H9 (cell line): ENCODE data around the gene GSTO2. TPM values are rescaled to one million over a fixed set of nuclear protein-coding genes. Genes with fewer than 3 reads are reported as not detected.

Experiments used
- DNase-seq: peaks from one replicate; pipeline ENCODE4 v3.0.0-alpha.2; 2017
- H2AFZ ChIP-seq: one replicate; pipeline ENCODE4 v1.6.1; 2013; ENCODE audit warnings: mild to moderate bottlenecking, low read length, control low read depth, moderate library complexity
- H2AK5ac ChIP-seq: 2 replicates; pipeline ENCODE4 v1.6.1; 2013; ENCODE audit warnings: low read length, control low read depth, mixed read lengths; ENCODE audit not compliant: insufficient read length
- H2BK120ac ChIP-seq: one replicate; pipeline ENCODE4 v1.6.1; 2013; ENCODE audit warnings: low read depth, mild to moderate bottlenecking, low read length, control low read depth, inconsistent platforms; ENCODE audit not compliant: poor library complexity, severe bottlenecking
- H2BK12ac ChIP-seq: 2 replicates; pipeline ENCODE4 v1.6.1; 2013; ENCODE audit warnings: low read length, control low read depth, mixed read lengths, low read depth; ENCODE audit not compliant: insufficient read length
- H2BK15ac ChIP-seq: 2 replicates; pipeline ENCODE4 v1.6.1; 2013; ENCODE audit warnings: low read depth, low read length, control low read depth
- H2BK20ac ChIP-seq: one replicate; pipeline ENCODE4 v1.6.1; 2013; ENCODE audit warnings: low read depth, mild to moderate bottlenecking, low read length, control low read depth, inconsistent platforms; ENCODE audit not compliant: poor library complexity, severe bottlenecking
- H2BK5ac ChIP-seq: 2 replicates; pipeline ENCODE4 v1.6.1; 2013; ENCODE audit warnings: low read length, control low read depth, mixed read lengths; ENCODE audit not compliant: insufficient read length
- H3K14ac ChIP-seq: 2 replicates; pipeline ENCODE4 v1.6.1; 2013; ENCODE audit warnings: low read length, control low read depth; ENCODE audit not compliant: insufficient read depth
- H3K18ac ChIP-seq: 2 replicates; pipeline ENCODE4 v1.6.1; 2013; ENCODE audit warnings: low read depth, mild to moderate bottlenecking, mixed read lengths, low read length, control low read depth; ENCODE audit not compliant: insufficient read length
- H3K23ac ChIP-seq: 2 replicates; pipeline ENCODE4 v1.6.1; 2013; ENCODE audit warnings: low read length, control low read depth, mixed read lengths, low read depth; ENCODE audit not compliant: insufficient read length
- H3K23me2 ChIP-seq: 2 replicates; pipeline ENCODE4 v1.6.1; 2013; ENCODE audit warnings: low read depth, mild to moderate bottlenecking, mixed read lengths, low read length, control low read depth; ENCODE audit not compliant: insufficient read length, poor library complexity, severe bottlenecking
- H3K27ac ChIP-seq: 2 replicates; pipeline ENCODE4 v1.5.1; 2013; ENCODE audit warnings: low read length, control low read depth, mixed read lengths, low read depth; ENCODE audit not compliant: insufficient read length
- H3K27me3 ChIP-seq: 2 replicates; pipeline ENCODE4 v1.6.1; 2013; ENCODE audit warnings: low read length, control low read depth, inconsistent platforms; ENCODE audit not compliant: insufficient read depth
- H3K4ac ChIP-seq: 2 replicates; pipeline ENCODE4 v1.6.1; 2013; ENCODE audit warnings: low read depth, mild to moderate bottlenecking, control low read depth, inconsistent platforms, low read length, moderate library complexity
- H3K4me1 ChIP-seq: 2 replicates; pipeline ENCODE4 v1.6.1; 2013; ENCODE audit warnings: low read length, control low read depth, inconsistent platforms; ENCODE audit not compliant: insufficient read depth
- H3K4me2 ChIP-seq: 2 replicates; pipeline ENCODE4 v1.6.1; 2013; ENCODE audit warnings: low read length, control low read depth, mixed read lengths; ENCODE audit not compliant: insufficient read length, insufficient read depth
- H3K56ac ChIP-seq: 2 replicates; pipeline ENCODE4 v1.6.1; 2013; ENCODE audit warnings: low read depth, mild to moderate bottlenecking, mixed read lengths, low read length, control low read depth; ENCODE audit not compliant: insufficient read length
- H3K79me1 ChIP-seq: 2 replicates; pipeline ENCODE4 v1.6.1; 2013; ENCODE audit warnings: low read depth, mild to moderate bottlenecking, moderate library complexity, low read length, control low read depth, inconsistent platforms; ENCODE audit not compliant: insufficient read depth, poor library complexity, severe bottlenecking
- H3K79me2 ChIP-seq: 2 replicates; pipeline ENCODE4 v1.6.1; 2013; ENCODE audit warnings: low read length, control low read depth, inconsistent platforms; ENCODE audit not compliant: insufficient read depth
- H3K9ac ChIP-seq: 2 replicates; pipeline ENCODE4 v1.6.1; 2013; ENCODE audit warnings: low read length, control low read depth, mixed read lengths; ENCODE audit not compliant: insufficient read length; ENCODE audit errors: extremely low read depth
- H3K9me3 ChIP-seq: one replicate; pipeline ENCODE4 v1.6.1; 2013; ENCODE audit warnings: low read depth, low read length, inconsistent platforms; ENCODE audit not compliant: control insufficient read depth
- H3T11ph ChIP-seq: one replicate; pipeline ENCODE4 v1.6.1; 2013; ENCODE audit warnings: mild to moderate bottlenecking, low read length, control low read depth, inconsistent platforms
- H4K20me1 ChIP-seq: one replicate; pipeline ENCODE4 v1.6.1; 2013; ENCODE audit not compliant: control insufficient read depth, insufficient read length, insufficient read depth
- H4K5ac ChIP-seq: 2 replicates; pipeline ENCODE4 v1.6.1; 2013; ENCODE audit warnings: low read depth, mild to moderate bottlenecking, mixed read lengths, low read length, control low read depth; ENCODE audit not compliant: insufficient read length
- H4K8ac ChIP-seq: replicated peaks from 2 replicates; pipeline ENCODE4 v1.6.1; 2013; ENCODE audit warnings: low read length, control low read depth, mixed read lengths, low read depth; ENCODE audit not compliant: insufficient read length
- H4K91ac ChIP-seq: 2 replicates; pipeline ENCODE4 v1.6.1; 2013; ENCODE audit warnings: low read depth, mild to moderate bottlenecking, moderate library complexity, mixed read lengths, low read length, control low read depth; ENCODE audit not compliant: insufficient read length
- H3K27ac Mint-ChIP-seq, 3 experiments: 2 replicates in 2 of 3; 3 replicates in 1 of 3; pipeline ENCODE4 v1.8.0; 2020 to 2021; ENCODE audit warnings: mixed read lengths in 3 of 3, mild to moderate bottlenecking in 1 of 3, moderate library complexity in 1 of 3
- H3K27me3 Mint-ChIP-seq: 2 replicates; pipeline ENCODE4 v1.8.0; 2021; ENCODE audit warnings: low read depth, mild to moderate bottlenecking, moderate library complexity, mixed read lengths
- H3K36me3 Mint-ChIP-seq, 3 experiments: 2 replicates in 2 of 3; 3 replicates in 1 of 3; pipeline ENCODE4 v1.8.0; 2020 to 2021; ENCODE audit warnings: low read depth in 3 of 3, mixed read lengths in 3 of 3; ENCODE audit not compliant: insufficient read depth in 1 of 3
- H3K4me1 Mint-ChIP-seq, 2 experiments: 2 replicates each; pipeline ENCODE4 v1.8.0; 2020; ENCODE audit warnings: mixed read lengths in 2 of 2
- H3K4me3 Mint-ChIP-seq, 2 experiments: 2 replicates in 1 of 2; 3 replicates in 1 of 2; pipeline ENCODE4 v1.8.0; 2020 to 2021; ENCODE audit warnings: mild to moderate bottlenecking in 2 of 2, mixed read lengths in 2 of 2, moderate library complexity in 1 of 2
- H3K9me3 Mint-ChIP-seq, 2 experiments: 2 replicates in 1 of 2; 3 replicates in 1 of 2; pipeline ENCODE4 v1.8.0; 2020; ENCODE audit warnings: mild to moderate bottlenecking in 2 of 2, mixed read lengths in 2 of 2, moderate library complexity in 1 of 2
- WGBS: extraction: QIAGEN DNeasy Blood & Tissue Kit; methylation state at CpG from one replicate; pipeline ENCODE4 v1.1.7; 2013; ENCODE audit warnings: missing lambda C conversion rate, low lambda C conversion rate, mixed read lengths; ENCODE audit not compliant: insufficient read length; ENCODE audit errors: extremely low coverage; 5-methylcytosine and 5-hydroxymethylcytosine counted together
- total RNA-seq: library from RNA; stranded (reverse); gene quantifications from 2 replicates; pipeline ENCODE4 v1.2.1, GENCODE V29; 2021
- TF ChIP-seq, protein P1 (sequence below): fragments of 200-600 bp; sonication (generic); conservative IDR thresholded peaks from 3 replicates; pipeline ENCODE4 v1.8.0; 2021; ENCODE audit warnings: antibody characterized with exemption, mild to moderate bottlenecking

Gene GSTO2
- total RNA-seq, 1 experiment from 2014 or later: 14.5 TPM

DNA sequence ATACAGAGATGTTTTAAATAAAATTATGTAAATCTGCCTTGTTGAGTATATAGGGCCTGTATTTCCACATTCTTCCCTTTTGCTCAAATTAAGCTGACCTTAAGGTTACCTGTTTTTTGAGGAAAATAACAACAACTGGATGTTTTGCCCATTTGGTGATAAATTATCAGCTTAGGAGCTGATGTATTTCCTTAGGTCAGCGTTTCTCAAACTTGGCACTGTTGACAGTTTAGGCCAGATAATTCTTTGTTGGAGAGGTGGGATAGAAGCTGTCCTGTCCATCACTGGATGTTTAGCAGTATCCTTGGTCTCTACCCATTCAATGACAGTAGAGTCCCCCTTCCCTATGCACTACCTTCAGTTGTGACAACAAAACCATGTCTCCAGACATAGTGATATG, 7.2 kb downstream of the GSTO2 start:
- Histone ChIP-seq H3K27ac (no peak overlapping the region), H3K14ac (no peak overlapping the region), H2BK120ac (no peak overlapping the region), H3K27me3 (no peaks in the 10 kb centered on the region), H3T11ph (no peak overlapping the region), H3K79me1 (no peaks in the 10 kb centered on the region), H3K9ac (no peak overlapping the region), H2AK5ac (no peak overlapping the region), H4K20me1 (no peaks in the 10 kb centered on the region), H4K91ac (no peak overlapping the region), H2BK5ac (no peak overlapping the region), H2AFZ (no peak overlapping the region), H3K4me2 (no peak overlapping the region), H4K5ac (no peak overlapping the region), H3K23ac (no peak overlapping the region), H2BK15ac (no peak overlapping the region), H3K4ac (no peak overlapping the region), H4K8ac (no peak overlapping the region), H3K18ac (no peak overlapping the region), H3K4me1 (no peaks in the 10 kb centered on the region), H3K79me2 (no peaks in the 10 kb centered on the region), H3K23me2 (peaks cover 7% of the 10 kb centered on the region), H2BK12ac (no peak overlapping the region), H3K56ac (no peak overlapping the region), H3K9me3 (no peaks in the 10 kb centered on the region), H2BK20ac (no peak overlapping the region)
- Mint-ChIP-seq H3K27me3 (peaks cover 7% of the 10 kb centered on the region), H3K4me1 (peaks cover 8 to 10% of the 10 kb centered on the region in 2 experiments; a peak in 3 of 4 replicates), H3K36me3 (peaks cover 0 to 3% (median 0%) of the 10 kb centered on the region in 3 experiments; a peak in 4 of 7 replicates), H3K27ac (no peak overlapping the region), H3K4me3 (no peak overlapping the region), H3K9me3 (no peaks in the 10 kb centered on the region)
- no peak for DNase-seq
- WGBS: no CpG with 5 or more reads among the region's 1 CpG
- TF ChIP-seq, protein P1, sequence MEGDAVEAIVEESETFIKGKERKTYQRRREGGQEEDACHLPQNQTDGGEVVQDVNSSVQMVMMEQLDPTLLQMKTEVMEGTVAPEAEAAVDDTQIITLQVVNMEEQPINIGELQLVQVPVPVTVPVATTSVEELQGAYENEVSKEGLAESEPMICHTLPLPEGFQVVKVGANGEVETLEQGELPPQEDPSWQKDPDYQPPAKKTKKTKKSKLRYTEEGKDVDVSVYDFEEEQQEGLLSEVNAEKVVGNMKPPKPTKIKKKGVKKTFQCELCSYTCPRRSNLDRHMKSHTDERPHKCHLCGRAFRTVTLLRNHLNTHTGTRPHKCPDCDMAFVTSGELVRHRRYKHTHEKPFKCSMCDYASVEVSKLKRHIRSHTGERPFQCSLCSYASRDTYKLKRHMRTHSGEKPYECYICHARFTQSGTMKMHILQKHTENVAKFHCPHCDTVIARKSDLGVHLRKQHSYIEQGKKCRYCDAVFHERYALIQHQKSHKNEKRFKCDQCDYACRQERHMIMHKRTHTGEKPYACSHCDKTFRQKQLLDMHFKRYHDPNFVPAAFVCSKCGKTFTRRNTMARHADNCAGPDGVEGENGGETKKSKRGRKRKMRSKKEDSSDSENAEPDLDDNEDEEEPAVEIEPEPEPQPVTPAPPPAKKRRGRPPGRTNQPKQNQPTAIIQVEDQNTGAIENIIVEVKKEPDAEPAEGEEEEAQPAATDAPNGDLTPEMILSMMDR: no peak
